SK-N-SH (cell line): ENCODE measurements around the gene FRMD6. TPM values are rescaled to one million over a fixed set of nuclear protein-coding genes. Genes with fewer than 3 reads are reported as not detected.

Source experiments
- CTCF ChIA-PET: fragments of 300-600, 350-600 bp; formaldehyde crosslinking; extraction: SDS; loops from one replicate; lab custom pipeline; 2021; lab: Yijun Ruan, JAX
- POLR2A ChIA-PET: fragments of 350-600 bp; sonication (Branson Sonifier 250); formaldehyde crosslinking; extraction: SDS; loops from one replicate; lab custom pipeline; 2020; ENCODE audit warnings: antibody characterized with exemption, inconsistent platforms; lab: Yijun Ruan, JAX
- DNase-seq: peaks from one replicate; pipeline ENCODE4 v3.0.0; 2012
- H2AFZ ChIP-seq: fragments of 200-600 bp; sonication (generic); 2 replicates; pipeline ENCODE4 v1.8.1; 2016; ENCODE audit warnings: antibody characterized with exemption, mild to moderate bottlenecking, low read depth
- H3F3A ChIP-seq: fragments of 200-600 bp; sonication (generic); replicated peaks from 2 replicates; pipeline ENCODE3; 2016; ENCODE audit warnings: antibody characterized with exemption, mild to moderate bottlenecking; ENCODE audit not compliant: insufficient read depth
- H3K27ac ChIP-seq, 2 experiments: fragments of 200-500 bp in 1 of 2; fragments of 200-600 bp in 1 of 2; sonication (Bioruptor generic) in 1 of 2; sonication (generic), shearing (Covaris generic) in 1 of 2; 2 replicates each; pipeline versions ENCODE4 v1.5.1 to v1.6.1; 2014 to 2016; ENCODE audit warnings: low read depth in 2 of 2, inconsistent platforms in 1 of 2, low read length in 1 of 2, mild to moderate bottlenecking in 1 of 2, mixed read lengths in 1 of 2
- H3K27me3 ChIP-seq: fragments of 200-600 bp; sonication (generic), shearing (Covaris generic); 2 replicates; pipeline ENCODE4 v1.6.1; 2016; ENCODE audit warnings: mixed run types; ENCODE audit not compliant: insufficient read depth
- H3K36me3 ChIP-seq, 2 experiments: fragments of 200-500 bp in 1 of 2; fragments of 200-600 bp in 1 of 2; sonication (Bioruptor generic) in 1 of 2; sonication (generic) in 1 of 2; replicated peaks in 1 of 2; 2 replicates each; pipeline versions ENCODE3 to v1.5.1; 2014 to 2016; ENCODE audit warnings: low read length in 1 of 2, mild to moderate bottlenecking in 1 of 2; ENCODE audit not compliant: insufficient read depth in 2 of 2, control insufficient read depth in 1 of 2
- H3K4me1 ChIP-seq, 2 experiments: fragments of 200-500 bp in 1 of 2; fragments of 200-600 bp in 1 of 2; sonication (Bioruptor generic) in 1 of 2; sonication (generic), shearing (Covaris generic) in 1 of 2; 2 replicates each; pipeline versions ENCODE4 v1.5.1 to v1.6.1; 2014 to 2016; ENCODE audit warnings: low read depth in 1 of 2, low read length in 1 of 2, mixed run types in 1 of 2; ENCODE audit not compliant: insufficient read depth in 2 of 2, control insufficient read depth in 1 of 2
- H3K4me2 ChIP-seq: fragments of 200-600 bp; sonication (generic), shearing (Covaris generic); 2 replicates; pipeline ENCODE4 v1.6.1; 2017; ENCODE audit warnings: mixed run types
- H3K4me3 ChIP-seq, 2 experiments: fragments of 200-500 bp in 1 of 2; fragments of 200-600 bp in 1 of 2; sonication (Bioruptor generic) in 1 of 2; sonication (generic), shearing (Covaris generic) in 1 of 2; 2 replicates each; pipeline versions ENCODE4 v1.5.1 to v1.8.1; 2014 to 2016; ENCODE audit warnings: low read depth in 2 of 2, inconsistent platforms in 1 of 2, low read length in 1 of 2, mild to moderate bottlenecking in 1 of 2, mixed read lengths in 1 of 2, moderate library complexity in 1 of 2
- H3K79me2 ChIP-seq: fragments of 200-600 bp; sonication (generic); 2 replicates; pipeline ENCODE4 v1.8.1; 2017; ENCODE audit warnings: mild to moderate bottlenecking; ENCODE audit not compliant: insufficient read depth
- H3K9ac ChIP-seq: fragments of 200-600 bp; sonication (generic); 2 replicates; pipeline ENCODE4 v1.6.1; 2017; ENCODE audit warnings: mixed run types
- H3K9me2 ChIP-seq: fragments of 200-600 bp; sonication (generic); 2 replicates; pipeline ENCODE4 v1.6.1; 2017; ENCODE audit warnings: mixed run types
- H3K9me3 ChIP-seq: fragments of 200-600 bp; sonication (generic); 2 replicates; pipeline ENCODE4 v1.6.1; 2017; ENCODE audit warnings: mixed run types, mild to moderate bottlenecking, moderate library complexity
- H4K20me1 ChIP-seq: fragments of 200-600 bp; sonication (generic); 2 replicates; pipeline ENCODE4 v1.6.1; 2017; ENCODE audit warnings: mild to moderate bottlenecking, mixed run types; ENCODE audit not compliant: insufficient read depth
- CHD2 ChIP-seq: fragments of 150-350 bp; IDR thresholded peaks from 2 replicates; pipeline ENCODE4 v1.6.1; 2018; ENCODE audit warnings: low read length; ENCODE audit not compliant: partially characterized antibody
- ELF1 ChIP-seq: IDR thresholded peaks from 2 replicates; pipeline ENCODE4 v1.4.0; 2012
- EP300 ChIP-seq, 2 experiments: IDR thresholded peaks; 2 replicates each; pipeline versions ENCODE4 v1.4.0 to v1.6.1; 2012; ENCODE audit warnings: borderline replicate concordance in 1 of 2, low read depth in 1 of 2, low read length in 1 of 2
- EZH2phosphoT487 ChIP-seq: fragments of 200-600 bp; sonication (generic); IDR thresholded peaks from 2 replicates; pipeline ENCODE4 v1.6.1; 2017; ENCODE audit warnings: low read depth, mixed run types, mild to moderate bottlenecking, antibody characterized with exemption, moderate library complexity, borderline replicate concordance
- FOSL2 ChIP-seq: IDR thresholded peaks from 2 replicates; pipeline ENCODE4 v1.4.0; 2012; ENCODE audit warnings: low read depth, mild to moderate bottlenecking, moderate library complexity, borderline replicate concordance
- FOXM1 ChIP-seq: IDR thresholded peaks from 2 replicates; pipeline ENCODE4 v1.4.0; 2012; ENCODE audit warnings: low read depth, mild to moderate bottlenecking
- GATA2 ChIP-seq: sonication (generic); formaldehyde crosslinking; IDR thresholded peaks from 2 replicates; pipeline ENCODE4 v1.5.0; 2020; ENCODE audit warnings: mild to moderate bottlenecking, missing genetic modification reagents
- JUND ChIP-seq: IDR thresholded peaks from 2 replicates; pipeline ENCODE4 v1.4.0; 2012
- MEF2A ChIP-seq: IDR thresholded peaks from 2 replicates; pipeline ENCODE4 v1.4.0; 2012; ENCODE audit warnings: low read depth, borderline replicate concordance
- MXI1 ChIP-seq: IDR thresholded peaks from 2 replicates; pipeline ENCODE4 v1.6.1; 2012; ENCODE audit warnings: mild to moderate bottlenecking, low read depth, low read length, improper control_type of control experiment
- NFIC ChIP-seq: IDR thresholded peaks from 2 replicates; pipeline ENCODE4 v1.4.0; 2012; ENCODE audit warnings: borderline replicate concordance
- POLR2AphosphoS5 ChIP-seq: IDR thresholded peaks from 2 replicates; pipeline ENCODE4 v1.6.1; 2012; ENCODE audit warnings: low read depth, low read length
- TAF1 ChIP-seq: IDR thresholded peaks from 2 replicates; pipeline ENCODE4 v1.6.1; 2012; ENCODE audit warnings: low read depth, mild to moderate bottlenecking, low read length, moderate library complexity, borderline replicate concordance
- YY1 ChIP-seq: IDR thresholded peaks from 2 replicates; pipeline ENCODE4 v1.4.0; 2012; ENCODE audit warnings: low read depth, mild to moderate bottlenecking
- WGBS: methylation state at CpG from one replicate; pipeline ENCODE4 v1.1.6; 2017; ENCODE audit warnings: low lambda C conversion rate; 5-methylcytosine and 5-hydroxymethylcytosine counted together
- polyA plus RNA-seq, 3 experiments: library from polyadenylated mRNA; depleted of rRNA; stranded (reverse); fragments of >200 nt; gene quantifications; 2 replicates each; pipeline ENCODE4 v1.2.3, GENCODE V29; 2012
- TF ChIP-seq, protein P1 (sequence below): IDR thresholded peaks from 2 replicates; pipeline ENCODE4 v1.4.0; 2012; ENCODE audit warnings: low read depth, borderline replicate concordance
- TF ChIP-seq, protein P2 (sequence below): IDR thresholded peaks from 2 replicates; pipeline ENCODE4; 2012
- TF ChIP-seq, protein P3 (sequence below): fragments of 150-350 bp; IDR thresholded peaks from 2 replicates; pipeline ENCODE4 v1.6.1; 2016; ENCODE audit warnings: mild to moderate bottlenecking, low read depth, low read length

The FRMD6 gene
- polyA plus RNA-seq, 1 of the 3 experiments (the other 2 are of a cell fraction), result 147 TPM

DNA sequence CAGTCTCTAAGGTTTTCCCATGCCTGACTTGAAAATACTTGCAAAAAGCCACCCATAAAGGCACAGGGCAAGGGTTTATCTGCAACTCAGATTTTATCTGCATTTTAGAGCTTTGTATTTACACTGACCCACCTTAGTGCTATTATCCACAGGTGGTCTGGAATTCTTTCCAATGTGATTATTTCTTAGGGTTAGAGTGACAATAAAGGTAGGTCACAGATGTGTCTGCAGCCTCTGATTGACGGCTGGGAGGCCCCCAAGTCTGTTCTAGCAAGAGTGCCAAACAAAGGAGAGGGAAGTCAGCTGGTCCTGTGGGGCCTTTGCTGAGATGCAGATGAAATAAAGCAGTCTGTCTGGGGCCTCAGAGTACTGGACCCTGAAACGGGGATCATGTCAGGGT, 64.0 kb downstream of the FRMD6 start:
- no peak for TF ChIP-seq FOXM1
- TF ChIP-seq, protein P1, sequence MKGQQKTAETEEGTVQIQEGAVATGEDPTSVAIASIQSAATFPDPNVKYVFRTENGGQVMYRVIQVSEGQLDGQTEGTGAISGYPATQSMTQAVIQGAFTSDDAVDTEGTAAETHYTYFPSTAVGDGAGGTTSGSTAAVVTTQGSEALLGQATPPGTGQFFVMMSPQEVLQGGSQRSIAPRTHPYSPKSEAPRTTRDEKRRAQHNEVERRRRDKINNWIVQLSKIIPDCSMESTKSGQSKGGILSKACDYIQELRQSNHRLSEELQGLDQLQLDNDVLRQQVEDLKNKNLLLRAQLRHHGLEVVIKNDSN, result no peak
- no peaks in the 10 kb centered on the region for H3K27me3 ChIP-seq
- no peak overlapping the region for H3K4me2 ChIP-seq
- peaks cover 83% of the 10 kb centered on the region for H4K20me1 ChIP-seq
- no peak overlapping the region for H3K4me3 ChIP-seq
- no peak overlapping the region for H3K9ac ChIP-seq
- 92% methylated on average over 2 of the region's 2 CpGs for WGBS
- H3K9me3 ChIP-seq, result no peaks in the 10 kb centered on the region
- DNase-seq, result no peak
- no peak overlapping the region for H2AFZ ChIP-seq
- peak overlapping the region in 1 of 2 experiments; percentile 27; a peak in 3 of 4 replicates for H3K27ac ChIP-seq
- POLR2A ChIA-PET, result no interaction called here
- peaks cover 87% of the 10 kb centered on the region for H3K79me2 ChIP-seq
- CTCF ChIA-PET, result interaction anchor here (1.7 to 2.0 kb wide), 2 partner anchors 8 to 60 kb away, joined by 3 to 9 read pairs; no protein-coding TSS in a partner anchor
- H3K9me2 ChIP-seq, result no peaks in the 10 kb centered on the region
- peaks cover 3 to 9% of the 10 kb centered on the region in 2 experiments; a peak in 1 of 4 replicates for H3K4me1 ChIP-seq
- peaks cover 78% of the 10 kb centered on the region for H3F3A ChIP-seq
- H3K36me3 ChIP-seq, result peaks cover 98 to 100% of the 10 kb centered on the region in 2 experiments

DNA sequence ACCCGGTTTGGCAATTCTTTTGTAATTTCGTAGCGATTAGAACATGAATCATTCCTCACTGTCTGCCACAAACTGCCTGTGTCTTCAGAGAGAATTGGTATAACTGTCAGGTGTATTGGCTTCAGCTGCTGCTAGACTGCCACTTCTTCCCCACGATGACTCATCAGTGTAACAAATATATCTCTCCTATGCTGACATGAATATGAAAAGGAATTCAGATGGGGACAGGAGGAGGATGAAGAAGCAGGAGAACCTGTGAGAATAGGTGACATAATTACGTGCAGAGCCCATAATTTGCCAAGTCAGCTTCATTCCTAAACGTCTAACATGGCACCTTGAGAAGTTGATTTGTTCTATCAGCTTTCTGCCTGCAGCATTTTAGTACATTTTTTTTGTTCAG, 64.9 kb downstream of the FRMD6 start:
- 58% methylated on average over 6 of the region's 6 CpGs for WGBS
- Histone ChIP-seq H3K9me2 (no peaks in the 10 kb centered on the region), H3K27ac (peak overlapping the region; percentile 27 to 43), H3F3A (peaks cover 80% of the 10 kb centered on the region), H3K9me3 (no peaks in the 10 kb centered on the region), H3K4me1 (peaks cover 3 to 9% of the 10 kb centered on the region in 2 experiments; a peak in 1 of 4 replicates), H2AFZ (no peak overlapping the region), H3K36me3 (peaks cover 94 to 97% of the 10 kb centered on the region in 2 experiments), H3K4me3 (no peak overlapping the region), H3K4me2 (no peak overlapping the region), H3K79me2 (peaks cover 81% of the 10 kb centered on the region), H4K20me1 (peaks cover 81% of the 10 kb centered on the region), H3K9ac (no peak overlapping the region), H3K27me3 (no peaks in the 10 kb centered on the region)
- TF ChIP-seq JUND (peak; percentile 45; the same call in 1 of the 2 replicates), FOSL2 (peak; percentile 65; the same call in 1 of the 2 replicates), YY1 (no peak)
- TF ChIP-seq, protein P2, sequence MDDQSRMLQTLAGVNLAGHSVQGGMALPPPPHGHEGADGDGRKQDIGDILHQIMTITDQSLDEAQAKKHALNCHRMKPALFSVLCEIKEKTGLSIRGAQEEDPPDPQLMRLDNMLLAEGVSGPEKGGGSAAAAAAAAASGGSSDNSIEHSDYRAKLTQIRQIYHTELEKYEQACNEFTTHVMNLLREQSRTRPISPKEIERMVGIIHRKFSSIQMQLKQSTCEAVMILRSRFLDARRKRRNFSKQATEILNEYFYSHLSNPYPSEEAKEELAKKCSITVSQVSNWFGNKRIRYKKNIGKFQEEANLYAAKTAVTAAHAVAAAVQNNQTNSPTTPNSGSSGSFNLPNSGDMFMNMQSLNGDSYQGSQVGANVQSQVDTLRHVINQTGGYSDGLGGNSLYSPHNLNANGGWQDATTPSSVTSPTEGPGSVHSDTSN, result peak; percentile 62
- ChIA-PET CTCF (no interaction called here), POLR2A (no interaction called here)
- no peak for DNase-seq

DNA sequence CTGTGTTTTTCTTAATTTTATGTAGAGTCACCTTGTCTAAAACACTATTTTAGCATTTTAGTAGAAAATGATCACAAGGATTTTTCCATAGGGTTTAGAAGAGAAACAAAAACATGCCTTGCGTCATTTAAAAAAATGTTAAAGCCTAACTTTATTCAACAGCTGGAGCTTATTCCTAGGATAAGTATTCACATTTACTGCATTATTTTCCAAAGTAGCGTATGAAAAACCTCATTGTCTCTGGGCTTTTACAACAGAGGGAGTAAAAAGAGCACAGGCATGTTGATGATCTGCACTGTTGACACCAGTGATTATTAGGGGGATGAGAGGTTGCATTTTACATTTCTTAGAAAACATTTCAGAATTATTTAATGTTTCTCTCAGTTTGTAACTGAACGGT, 66.1 kb downstream of the FRMD6 start:
- H3K36me3 ChIP-seq, result peaks cover 94 to 96% of the 10 kb centered on the region in 2 experiments
- TF ChIP-seq, protein P3, sequence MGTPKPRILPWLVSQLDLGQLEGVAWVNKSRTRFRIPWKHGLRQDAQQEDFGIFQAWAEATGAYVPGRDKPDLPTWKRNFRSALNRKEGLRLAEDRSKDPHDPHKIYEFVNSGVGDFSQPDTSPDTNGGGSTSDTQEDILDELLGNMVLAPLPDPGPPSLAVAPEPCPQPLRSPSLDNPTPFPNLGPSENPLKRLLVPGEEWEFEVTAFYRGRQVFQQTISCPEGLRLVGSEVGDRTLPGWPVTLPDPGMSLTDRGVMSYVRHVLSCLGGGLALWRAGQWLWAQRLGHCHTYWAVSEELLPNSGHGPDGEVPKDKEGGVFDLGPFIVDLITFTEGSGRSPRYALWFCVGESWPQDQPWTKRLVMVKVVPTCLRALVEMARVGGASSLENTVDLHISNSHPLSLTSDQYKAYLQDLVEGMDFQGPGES, result no peak
- TF ChIP-seq FOSL2 (no peak), FOXM1 (no peak), EZH2phosphoT487 (no peak), POLR2AphosphoS5 (no peak), NFIC (no peak), MXI1 (no peak), TAF1 (no peak), CHD2 (no peak), EP300 (IDR thresholded peaks at IDR 0.05; ENCODE audit: borderline replicate concordance in 1 of 2, low read depth in 1 of 2, low read length in 1 of 2) (no peak), GATA2 (no peak), ELF1 (no peak), MEF2A (no peak)
- TF ChIP-seq, protein P2, result no peak

More for the DNA sequence above, 66.1 kb downstream of the FRMD6 start:
- Histone ChIP-seq H4K20me1 (peaks cover 92% of the 10 kb centered on the region), H3K4me2 (no peak overlapping the region), H3F3A (peaks cover 82% of the 10 kb centered on the region), H3K27me3 (no peaks in the 10 kb centered on the region), H3K4me1 (peaks cover 3 to 9% of the 10 kb centered on the region in 2 experiments; a peak in 1 of 4 replicates), H3K79me2 (peaks cover 70% of the 10 kb centered on the region), H3K4me3 (no peak overlapping the region), H3K27ac (peak overlapping the region in 1 of 2 experiments; percentile 27; a peak in 2 of 4 replicates), H3K9me2 (no peaks in the 10 kb centered on the region), H3K9ac (no peak overlapping the region), H3K9me3 (no peaks in the 10 kb centered on the region), H2AFZ (no peak overlapping the region)
- POLR2A ChIA-PET, result no interaction called here
- no peak for DNase-seq
- 93% methylated on average over 3 of the region's 3 CpGs for WGBS
- CTCF ChIA-PET, result interaction anchor here (1.0 to 1.4 kb wide), 4 partner anchors 19 to 434 kb away, joined by 3 to 5 read pairs (median 4); no protein-coding TSS in a partner anchor
